Mucosa of rectum (tissue), 2 donors: Measurements from ENCODE around the gene VMP1.
"Not testable (repeated sequence)": the region's sequence is repeated elsewhere in the genome, so short reads cannot be mapped to it uniquely, and the experiment has no call there.

Experiments
- H3K27ac ChIP-seq, 2 donors: one replicate each; pipeline ENCODE4 v1.7.0; 2013; ENCODE audit warnings: inconsistent platforms in 2 of 2, low read depth in 2 of 2, low read length in 2 of 2
- H3K27me3 ChIP-seq, 2 donors: one replicate each; pipeline ENCODE4 v1.7.0; 2013; ENCODE audit warnings: low read length in 2 of 2; ENCODE audit not compliant: control insufficient read depth in 2 of 2, insufficient read depth in 2 of 2
- H3K36me3 ChIP-seq, 2 donors: one replicate each; pipeline ENCODE4 v1.7.0; 2013; ENCODE audit warnings: low read length in 2 of 2; ENCODE audit not compliant: control insufficient read depth in 2 of 2, insufficient read depth in 2 of 2
- H3K4me1 ChIP-seq, 2 donors: one replicate each; pipeline ENCODE4 v1.7.0; 2013; ENCODE audit warnings: low read length in 2 of 2, mild to moderate bottlenecking in 1 of 2; ENCODE audit not compliant: control insufficient read depth in 2 of 2, insufficient read depth in 2 of 2
- H3K4me3 ChIP-seq, 2 donors: one replicate each; pipeline ENCODE4 v1.7.0; 2013; ENCODE audit warnings: low read length in 2 of 2
- H3K9ac ChIP-seq, 2 donors: one replicate each; pipeline ENCODE4 v1.7.0; 2013; ENCODE audit warnings: low read length in 2 of 2, low read depth in 1 of 2, mild to moderate bottlenecking in 1 of 2
- H3K9me3 ChIP-seq, 2 donors: one replicate each; pipeline ENCODE4 v1.7.0; 2013; ENCODE audit warnings: low read length in 2 of 2; ENCODE audit not compliant: control insufficient read depth in 2 of 2
- donor health status: healthy.
- donor health status: Normal muscosa, but diverticular disease.

The VMP1 gene

DNA sequence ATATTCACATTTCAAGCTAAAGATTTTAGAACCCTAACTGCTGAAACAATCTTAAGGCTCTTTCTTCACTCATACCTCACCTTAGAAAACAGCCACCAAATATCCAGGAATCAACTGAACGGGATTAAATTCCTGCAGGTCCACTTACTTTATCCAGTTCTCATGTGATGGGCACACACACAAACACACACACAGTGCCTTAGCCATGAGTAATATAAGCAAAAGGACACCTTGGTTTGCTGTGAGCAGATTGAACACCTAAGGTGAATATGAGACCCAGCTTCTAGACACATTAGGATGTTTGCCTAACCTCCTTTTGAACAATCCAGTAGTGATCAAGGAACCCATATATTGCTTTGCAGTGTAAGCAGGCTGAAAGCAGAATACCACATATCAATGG is 103.8 kb downstream of the VMP1 start:
- Histone ChIP-seq H3K36me3 (peaks cover 7 to 17% of the 10 kb centered on the region in 2 donors), H3K27me3 (no peaks in the 10 kb centered on the region), H3K9ac (no peak overlapping the region), H3K9me3 (no peaks in the 10 kb centered on the region), H3K27ac (no peak overlapping the region), H3K4me3 (no peak overlapping the region), H3K4me1 (no peaks in the 10 kb centered on the region)

GRCh38 chr17:59812139-59812538 is 104.7 kb downstream of the VMP1 start:
- no peaks in the 10 kb centered on the region for H3K27me3 ChIP-seq
- no peaks in the 10 kb centered on the region for H3K9me3 ChIP-seq
- no peaks in the 10 kb centered on the region for H3K4me1 ChIP-seq
- no peak overlapping the region for H3K4me3 ChIP-seq
- H3K36me3 ChIP-seq, result peaks cover 7 to 17% of the 10 kb centered on the region in 2 donors
- no peak overlapping the region for H3K27ac ChIP-seq
- H3K9ac ChIP-seq, result no peak overlapping the region

GRCh38 chr17:59814276-59814675 is 106.8 kb downstream of the VMP1 start:
- no peak overlapping the region for H3K4me3 ChIP-seq
- no peaks in the 10 kb centered on the region for H3K4me1 ChIP-seq
- peaks cover 7 to 19% of the 10 kb centered on the region in 2 donors for H3K36me3 ChIP-seq
- no peaks in the 10 kb centered on the region for H3K9me3 ChIP-seq
- no peaks in the 10 kb centered on the region for H3K27me3 ChIP-seq
- peak overlapping the region in 1 of 2 donors; percentile 56 for H3K27ac ChIP-seq
- no peak overlapping the region for H3K9ac ChIP-seq

GRCh38 chr17:59814685-59815084 is 107.2 kb downstream of the VMP1 start:
- Histone ChIP-seq H3K27me3 (no peaks in the 10 kb centered on the region), H3K27ac (peak overlapping the region in 1 of 2 donors; percentile 56), H3K36me3 (peaks cover 7 to 20% of the 10 kb centered on the region in 2 donors), H3K4me1 (no peaks in the 10 kb centered on the region), H3K4me3 (no peak overlapping the region), H3K9ac (no peak overlapping the region), H3K9me3 (no peaks in the 10 kb centered on the region)

- H3K27ac ChIP-seq, result no peak overlapping the region
- H3K36me3 ChIP-seq, result peaks cover 13 to 20% of the 10 kb centered on the region in 2 donors
- H3K9me3 ChIP-seq, result no peaks in the 10 kb centered on the region
- no peak overlapping the region for H3K9ac ChIP-seq
- H3K4me1 ChIP-seq, result no peaks in the 10 kb centered on the region
- no peak overlapping the region for H3K4me3 ChIP-seq
- no peaks in the 10 kb centered on the region for H3K27me3 ChIP-seq
Measured at GRCh38 chr17:59815965-59816364, 108.5 kb downstream of the VMP1 start.

DNA sequence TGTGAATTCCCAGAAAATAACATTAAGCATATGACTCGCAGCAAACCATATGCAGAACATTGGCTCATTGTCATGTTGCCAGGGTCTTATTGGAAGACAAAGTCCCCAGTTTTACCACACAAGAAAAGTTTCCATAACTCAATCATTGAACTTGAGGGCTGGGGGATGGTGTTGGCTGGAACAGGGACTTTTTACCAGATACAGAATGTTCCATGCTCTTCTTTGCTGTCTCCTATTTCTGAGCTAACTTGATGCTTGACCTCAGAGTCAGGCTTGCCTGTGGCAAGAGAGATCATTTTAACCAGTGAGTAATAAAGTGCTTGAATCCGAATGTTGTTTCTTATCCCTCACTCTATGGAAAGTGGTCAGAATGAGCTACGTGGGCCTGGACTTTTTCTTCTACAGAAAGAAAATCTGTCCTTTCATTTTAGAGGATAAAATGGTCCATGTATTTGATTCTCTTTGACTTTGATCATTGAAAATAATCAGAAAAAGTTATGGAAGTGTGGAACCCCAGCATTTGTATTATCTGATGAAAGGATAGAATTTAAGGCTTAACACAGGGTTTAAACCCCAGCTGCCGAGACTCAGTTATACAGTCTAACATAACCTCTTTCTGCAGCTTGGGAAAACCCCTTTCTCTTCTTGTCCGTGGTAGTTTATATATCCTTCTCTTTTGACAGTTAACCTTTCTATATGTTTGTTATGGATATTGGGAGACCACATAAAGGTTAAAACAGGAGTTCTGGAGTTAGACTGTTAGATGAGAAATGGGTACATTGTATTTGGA is 118.3 kb downstream of the VMP1 start:
- Histone ChIP-seq H3K36me3 (peaks cover 3 to 4% of the 10 kb centered on the region in 2 donors), H3K27me3 (no peaks in the 10 kb centered on the region), H3K9me3 (no peaks in the 10 kb centered on the region), H3K4me1 (peaks cover 28 to 30% of the 10 kb centered on the region in 2 donors), H3K27ac (peak overlapping the region; percentile 53 to 72), H3K4me3 (no peak overlapping the region), H3K9ac (no peak overlapping the region)

GRCh38 chr17:59826706-59827453 is 119.4 kb downstream of the VMP1 start:
- Histone ChIP-seq H3K27ac (peak overlapping the region; percentile 85 to 88), H3K27me3 (no peaks in the 10 kb centered on the region), H3K4me3 (no peak overlapping the region), H3K9ac (no peak overlapping the region), H3K36me3 (peaks cover 3 to 4% of the 10 kb centered on the region in 2 donors), H3K9me3 (no peaks in the 10 kb centered on the region), H3K4me1 (peaks cover 34 to 38% of the 10 kb centered on the region in 2 donors)

- no peaks in the 10 kb centered on the region for H3K27me3 ChIP-seq
- peaks cover 34 to 38% of the 10 kb centered on the region in 2 donors for H3K4me1 ChIP-seq
- peak overlapping the region; percentile 29 to 80 for H3K9ac ChIP-seq
- H3K27ac ChIP-seq, result peak overlapping the region; percentile 85 to 88
- no peaks in the 10 kb centered on the region for H3K9me3 ChIP-seq
- H3K4me3 ChIP-seq, result peak overlapping the region in 1 of 2 donors; percentile 14
- peaks cover under 1 to 2% of the 10 kb centered on the region in 2 donors for H3K36me3 ChIP-seq
Measured at GRCh38 chr17:59827721-59828477, 120.4 kb downstream of the VMP1 start.

DNA sequence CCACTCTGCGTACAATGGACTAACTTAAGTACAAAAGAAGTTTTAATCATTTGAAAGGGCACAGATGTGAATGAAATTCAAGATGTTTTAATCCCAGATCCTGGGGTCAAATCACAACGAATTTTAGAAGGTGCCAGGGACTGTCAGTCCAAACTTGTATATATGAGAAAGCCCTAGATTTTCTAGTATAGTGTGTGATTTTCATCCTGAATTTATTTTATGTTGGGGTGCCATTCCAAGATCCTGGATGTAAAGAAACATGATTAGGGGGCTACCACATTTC is 121.0 kb downstream of the VMP1 start:
- Histone ChIP-seq H3K36me3 (no peaks in the 10 kb centered on the region), H3K4me1 (peaks cover 34 to 38% of the 10 kb centered on the region in 2 donors), H3K9me3 (no peaks in the 10 kb centered on the region), H3K9ac (peak overlapping the region; percentile 29 to 80), H3K27me3 (no peaks in the 10 kb centered on the region), H3K27ac (peak overlapping the region; percentile 85 to 88), H3K4me3 (peak overlapping the region; percentile 49 to 55)

DNA sequence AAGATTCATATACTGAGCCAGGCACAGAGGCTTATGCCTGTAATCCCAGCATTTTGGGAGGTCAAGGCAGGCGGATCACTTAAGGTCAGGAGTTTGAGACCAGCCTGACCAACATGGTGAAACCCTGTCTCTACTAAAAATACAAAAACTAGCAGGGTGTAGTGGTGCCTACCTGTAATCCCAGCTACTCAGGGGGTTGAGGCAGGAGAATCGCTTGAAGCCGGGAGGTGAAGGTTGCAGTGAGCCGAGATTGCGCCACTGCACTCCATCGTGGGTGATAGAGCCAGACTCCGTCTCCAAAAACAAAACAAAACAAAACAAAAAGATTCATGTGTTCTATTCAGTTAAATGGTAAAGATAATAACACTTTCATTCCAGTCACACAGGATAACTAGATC is 121.4 kb downstream of the VMP1 start:
- not testable (repeated sequence) for H3K9me3 ChIP-seq, H3K36me3 ChIP-seq, H3K27me3 ChIP-seq
- peak overlapping the region; percentile 49 to 55 for H3K4me3 ChIP-seq
- peak overlapping the region; percentile 29 to 80 for H3K9ac ChIP-seq
- H3K27ac ChIP-seq, result peak overlapping the region; percentile 85 to 88
- peaks cover 34 to 38% of the 10 kb centered on the region in 2 donors for H3K4me1 ChIP-seq
